K562 (cell line): Measurements from ENCODE around the gene B3GAT3. TPM values are rescaled to one million over a fixed set of nuclear protein-coding genes. Genes with fewer than 3 reads are reported as not detected.

Experiments used
- ADNP ChIP-seq: fragments of 200-800 bp; sonication (Bioruptor generic); IDR thresholded peaks from 2 replicates; pipeline ENCODE4 v1.6.1; 2016; ENCODE audit warnings: missing genetic modification characterization, missing compliant biosample characterization
- ATF1 ChIP-seq, 2 experiments: fragments of 450-650 bp in 1 of 2; IDR thresholded peaks; 2 replicates each; pipeline ENCODE4 v1.6.1; 2016; ENCODE audit warnings: missing compliant biosample characterization in 1 of 2, missing genetic modification characterization in 1 of 2
- CSDE1 ChIP-seq, 2 experiments: fragments of 450-650 bp; IDR thresholded peaks; 2 replicates each; pipeline ENCODE4 v1.6.1; 2016; ENCODE audit warnings: mild to moderate bottlenecking in 1 of 2
- JUND ChIP-seq, 2 experiments: IDR thresholded peaks; 2 replicates in 1 of 2; 3 replicates in 1 of 2; pipeline ENCODE4 v1.6.1; 2011; ENCODE audit warnings: borderline replicate concordance in 2 of 2, low read depth in 2 of 2, low read length in 2 of 2, improper control_type of control experiment in 1 of 2, missing biosample characterization in 1 of 2, missing genetic modification characterization in 1 of 2, missing genetic modification reagents in 1 of 2
- KLF1 ChIP-seq: fragments of 450-650 bp; IDR thresholded peaks from 2 replicates; pipeline ENCODE4 v1.6.1; 2016; ENCODE audit warnings: missing genetic modification characterization, missing compliant biosample characterization
- LEF1 ChIP-seq: fragments of 450-650 bp; IDR thresholded peaks from 2 replicates; pipeline ENCODE4 v1.6.1; 2016; ENCODE audit warnings: mild to moderate bottlenecking
- MAZ ChIP-seq, 2 experiments: fragments of 450-650 bp in 1 of 2; sonication (generic) in 1 of 2; formaldehyde crosslinking; IDR thresholded peaks in 1 of 2; conservative IDR thresholded peaks in 1 of 2; 2 replicates each; pipeline versions ENCODE4 v1.4.0 to v1.5.0; 2020; ENCODE audit warnings: mild to moderate bottlenecking in 1 of 2, missing genetic modification reagents in 1 of 2
- PML ChIP-seq: IDR thresholded peaks from 2 replicates; pipeline ENCODE4 v1.6.1; 2012; ENCODE audit warnings: low read length, inconsistent platforms
- POLR2H ChIP-seq: IDR thresholded peaks from 2 replicates; pipeline ENCODE4 v1.6.1; 2016; ENCODE audit warnings: missing genetic modification characterization, low read depth, mild to moderate bottlenecking, control low read depth, missing compliant biosample characterization, moderate library complexity
- POLR3G ChIP-seq: IDR thresholded peaks from 2 replicates; pipeline ENCODE4 v1.6.1; 2011; ENCODE audit not compliant: insufficient read length, insufficient replicate concordance; ENCODE audit errors: extremely low read depth
- RBM25 ChIP-seq: fragments of 200-400 bp; formaldehyde crosslinking; IDR thresholded peaks from 2 replicates; pipeline ENCODE4 v1.6.1; 2018; ENCODE audit warnings: low read length, low read depth, moderate library complexity; ENCODE audit not compliant: severe bottlenecking
- SMAD3 ChIP-seq: fragments of 450-650 bp; formaldehyde crosslinking; conservative IDR thresholded peaks from 2 replicates; pipeline ENCODE4 v1.4.0; 2020; ENCODE audit warnings: mild to moderate bottlenecking
- SMAD4 ChIP-seq: fragments of 250-450 bp; sonication (Bioruptor Pico); conservative IDR thresholded peaks from 2 replicates; pipeline ENCODE4 v1.8.0; 2021; ENCODE audit warnings: inconsistent platforms, mild to moderate bottlenecking, moderate library complexity
- TCFL5 ChIP-seq: fragments of 250-450 bp; sonication (Bioruptor Pico); conservative IDR thresholded peaks from 2 replicates; pipeline ENCODE4 v1.6.1; 2021; ENCODE audit warnings: mild to moderate bottlenecking, moderate library complexity, matching md5 sums
- ZFP36 ChIP-seq: fragments of 150-350 bp; IDR thresholded peaks from 2 replicates; pipeline ENCODE4 v1.6.1; 2018; ENCODE audit warnings: low read length, low read depth; ENCODE audit not compliant: partially characterized antibody
- ZNF121 ChIP-seq: sonication (generic); formaldehyde crosslinking; conservative IDR thresholded peaks from 2 replicates; pipeline ENCODE4 v1.8.0; 2022; ENCODE audit warnings: missing genetic modification reagents
- ZNF165 ChIP-seq: fragments of 250-450 bp; sonication (Bioruptor Pico); IDR thresholded peaks from 2 replicates; pipeline ENCODE4 v1.4.0; 2020; ENCODE audit warnings: borderline replicate concordance
- ZNF354B ChIP-seq: fragments of 250-450 bp; sonication (Bioruptor Pico); IDR thresholded peaks from 2 replicates; pipeline ENCODE4 v1.4.0; 2020
- polyA plus RNA-seq, 8 experiments: library from polyadenylated mRNA; depleted of rRNA in 4 of 8; stranded (reverse) in 5 of 8; unstranded in 3 of 8; fragments of >200 nt; fragmentation: Nextera tagmentation in 2 of 8; fragmentation: Illumina TruSeq in 1 of 8; extraction: Ambion mirVana in 2 of 8; extraction: Trizol in 1 of 8; gene quantifications; 2 replicates each; pipeline versions ENCODE4 v1.2.1 to v1.2.3, GENCODE V29; 2011 to 2014; ENCODE audit warnings: inconsistent platforms in 1 of 8, missing spikeins in 1 of 8
- total RNA-seq, 7 experiments: library from RNA; depleted of rRNA in 6 of 7; stranded (reverse); fragments of >200 nt in 6 of 7; fragmentation: Illumina TruSeq in 2 of 7; extraction: Trizol in 2 of 7; gene quantifications; 2 replicates each; pipeline versions ENCODE4 v1.2.1 to v1.2.3, GENCODE V29; 2011 to 2021; ENCODE audit warnings: low replicate concordance in 1 of 7
- TF ChIP-seq, protein P1 (sequence below): fragments of 450-650 bp; IDR thresholded peaks from 2 replicates; pipeline ENCODE4 v1.7.0; 2016; ENCODE audit warnings: borderline replicate concordance
- TF ChIP-seq, protein P2 (sequence below): sonication (generic); formaldehyde crosslinking; IDR thresholded peaks from 2 replicates; pipeline ENCODE4 v1.9.0; 2022; ENCODE audit warnings: mild to moderate bottlenecking, missing genetic modification reagents
- TF ChIP-seq, protein P3 (sequence below): fragments of 450-650 bp; IDR thresholded peaks from 2 replicates; pipeline ENCODE4 v1.7.1; 2018; ENCODE audit warnings: mild to moderate bottlenecking, low read depth; ENCODE audit not compliant: partially characterized antibody
- TF ChIP-seq, protein P4 (sequence below): sonication (generic); formaldehyde crosslinking; IDR thresholded peaks from 2 replicates; pipeline ENCODE4 v1.8.0; 2022; ENCODE audit warnings: missing genetic modification reagents, mild to moderate bottlenecking, borderline replicate concordance

B3GAT3 gene
- total and polyA plus RNA-seq, 9 of the 15 experiments (the other 6 are each of a cell fraction or from before 2014, with no cell fraction given) = 0.30 to 64.0 (median 21.4) TPM

DNA sequence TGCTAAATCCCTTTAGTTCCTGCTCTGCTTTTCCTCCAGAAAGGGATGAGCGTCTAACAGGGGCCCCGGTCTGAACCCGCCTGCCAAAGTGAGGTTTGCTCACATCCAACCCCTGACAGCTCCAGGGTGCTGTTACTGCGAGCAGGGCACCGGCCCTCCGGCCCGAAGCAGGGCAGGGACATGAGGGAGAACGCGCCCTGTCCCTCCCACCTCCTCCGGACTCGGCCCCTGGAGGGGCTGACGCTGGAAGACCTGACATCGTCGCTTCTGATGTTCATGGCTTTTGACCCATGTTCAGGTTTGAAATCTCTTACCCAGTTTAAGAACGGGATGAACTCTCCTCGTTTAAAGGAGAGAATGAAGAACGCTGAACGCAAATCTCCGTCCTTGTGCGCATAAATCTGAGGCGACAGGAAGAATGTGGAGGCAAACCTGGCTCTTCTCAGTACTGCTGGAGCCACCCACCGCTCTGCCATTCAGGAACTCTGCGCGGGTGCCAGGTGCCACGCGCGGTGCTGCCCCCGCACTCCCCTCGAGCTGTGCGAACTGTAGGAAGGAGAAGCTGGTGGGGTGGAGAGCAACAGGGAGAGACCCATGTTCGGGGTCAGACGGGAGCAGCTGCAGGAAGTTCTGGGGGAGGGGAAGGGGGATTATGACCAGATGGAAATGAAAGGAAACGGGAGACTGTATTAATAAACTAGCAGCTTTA lies 47.3 kb downstream of the B3GAT3 start (continued):
- no peak for TF ChIP-seq ZFP36
- TF ChIP-seq, protein P1, sequence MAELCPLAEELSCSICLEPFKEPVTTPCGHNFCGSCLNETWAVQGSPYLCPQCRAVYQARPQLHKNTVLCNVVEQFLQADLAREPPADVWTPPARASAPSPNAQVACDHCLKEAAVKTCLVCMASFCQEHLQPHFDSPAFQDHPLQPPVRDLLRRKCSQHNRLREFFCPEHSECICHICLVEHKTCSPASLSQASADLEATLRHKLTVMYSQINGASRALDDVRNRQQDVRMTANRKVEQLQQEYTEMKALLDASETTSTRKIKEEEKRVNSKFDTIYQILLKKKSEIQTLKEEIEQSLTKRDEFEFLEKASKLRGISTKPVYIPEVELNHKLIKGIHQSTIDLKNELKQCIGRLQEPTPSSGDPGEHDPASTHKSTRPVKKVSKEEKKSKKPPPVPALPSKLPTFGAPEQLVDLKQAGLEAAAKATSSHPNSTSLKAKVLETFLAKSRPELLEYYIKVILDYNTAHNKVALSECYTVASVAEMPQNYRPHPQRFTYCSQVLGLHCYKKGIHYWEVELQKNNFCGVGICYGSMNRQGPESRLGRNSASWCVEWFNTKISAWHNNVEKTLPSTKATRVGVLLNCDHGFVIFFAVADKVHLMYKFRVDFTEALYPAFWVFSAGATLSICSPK = no peak
- TF ChIP-seq KLF1 (tag) = no peak
- TF ChIP-seq, protein P2, sequence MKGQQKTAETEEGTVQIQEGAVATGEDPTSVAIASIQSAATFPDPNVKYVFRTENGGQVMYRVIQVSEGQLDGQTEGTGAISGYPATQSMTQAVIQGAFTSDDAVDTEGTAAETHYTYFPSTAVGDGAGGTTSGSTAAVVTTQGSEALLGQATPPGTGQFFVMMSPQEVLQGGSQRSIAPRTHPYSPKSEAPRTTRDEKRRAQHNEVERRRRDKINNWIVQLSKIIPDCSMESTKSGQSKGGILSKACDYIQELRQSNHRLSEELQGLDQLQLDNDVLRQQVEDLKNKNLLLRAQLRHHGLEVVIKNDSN (CRISPR knock-in tag) = no peak
- no peak; a peak in 1 of 4 replicates for TF ChIP-seq MAZ (CRISPR knock-in tag; conservative IDR thresholded peaks at IDR 0.05 in 1 of 2, IDR thresholded peaks at IDR 0.05 in 1 of 2)
- TF ChIP-seq TCFL5 (CRISPR knock-in tag) = no peak
- TF ChIP-seq CSDE1 (IDR thresholded peaks at IDR 0.05) = no peak
- no peak for TF ChIP-seq SMAD3 (CRISPR knock-in tag)
- no peak for TF ChIP-seq ATF1 (CRISPR knock-in tag; IDR thresholded peaks at IDR 0.05)
- TF ChIP-seq ATF1 (tag; IDR thresholded peaks at IDR 0.05) = no peak; the same call in none of the 2 replicates
- TF ChIP-seq JUND (IDR thresholded peaks at IDR 0.05; ENCODE audit: borderline replicate concordance, low read depth, low read length) = no peak
- TF ChIP-seq JUND (tag; IDR thresholded peaks at IDR 0.05; ENCODE audit: borderline replicate concordance, low read depth, low read length) = no peak
- no peak for TF ChIP-seq ZNF121
- no peak for TF ChIP-seq ADNP (tag)
- TF ChIP-seq ZNF165 (CRISPR knock-in tag) = no peak
- no peak for TF ChIP-seq RBM25
- no peak for TF ChIP-seq POLR3G
- no peak for TF ChIP-seq LEF1
- no peak for TF ChIP-seq POLR2H
- no peak for TF ChIP-seq SMAD4
- TF ChIP-seq, protein P3, sequence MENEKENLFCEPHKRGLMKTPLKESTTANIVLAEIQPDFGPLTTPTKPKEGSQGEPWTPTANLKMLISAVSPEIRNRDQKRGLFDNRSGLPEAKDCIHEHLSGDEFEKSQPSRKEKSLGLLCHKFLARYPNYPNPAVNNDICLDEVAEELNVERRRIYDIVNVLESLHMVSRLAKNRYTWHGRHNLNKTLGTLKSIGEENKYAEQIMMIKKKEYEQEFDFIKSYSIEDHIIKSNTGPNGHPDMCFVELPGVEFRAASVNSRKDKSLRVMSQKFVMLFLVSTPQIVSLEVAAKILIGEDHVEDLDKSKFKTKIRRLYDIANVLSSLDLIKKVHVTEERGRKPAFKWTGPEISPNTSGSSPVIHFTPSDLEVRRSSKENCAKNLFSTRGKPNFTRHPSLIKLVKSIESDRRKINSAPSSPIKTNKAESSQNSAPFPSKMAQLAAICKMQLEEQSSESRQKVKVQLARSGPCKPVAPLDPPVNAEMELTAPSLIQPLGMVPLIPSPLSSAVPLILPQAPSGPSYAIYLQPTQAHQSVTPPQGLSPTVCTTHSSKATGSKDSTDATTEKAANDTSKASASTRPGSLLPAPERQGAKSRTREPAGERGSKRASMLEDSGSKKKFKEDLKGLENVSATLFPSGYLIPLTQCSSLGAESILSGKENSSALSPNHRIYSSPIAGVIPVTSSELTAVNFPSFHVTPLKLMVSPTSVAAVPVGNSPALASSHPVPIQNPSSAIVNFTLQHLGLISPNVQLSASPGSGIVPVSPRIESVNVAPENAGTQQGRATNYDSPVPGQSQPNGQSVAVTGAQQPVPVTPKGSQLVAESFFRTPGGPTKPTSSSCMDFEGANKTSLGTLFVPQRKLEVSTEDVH = no peak
- no peak for TF ChIP-seq PML
- TF ChIP-seq, protein P4, sequence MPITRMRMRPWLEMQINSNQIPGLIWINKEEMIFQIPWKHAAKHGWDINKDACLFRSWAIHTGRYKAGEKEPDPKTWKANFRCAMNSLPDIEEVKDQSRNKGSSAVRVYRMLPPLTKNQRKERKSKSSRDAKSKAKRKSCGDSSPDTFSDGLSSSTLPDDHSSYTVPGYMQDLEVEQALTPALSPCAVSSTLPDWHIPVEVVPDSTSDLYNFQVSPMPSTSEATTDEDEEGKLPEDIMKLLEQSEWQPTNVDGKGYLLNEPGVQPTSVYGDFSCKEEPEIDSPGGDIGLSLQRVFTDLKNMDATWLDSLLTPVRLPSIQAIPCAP (CRISPR knock-in tag) = no peak
- no peak for TF ChIP-seq ZNF354B (CRISPR knock-in tag)
